Muscle of back (tissue), 10 donors: ENCODE results near the gene SLC37A3. TPM values are rescaled to one million over a fixed set of nuclear protein-coding genes. Genes with fewer than 3 reads are reported as not detected.

Experiments
- polyA plus RNA-seq, 10 donors: library from polyadenylated mRNA; unstranded; fragments of 120-200 nt; gene quantifications; one replicate each; pipeline ENCODE4 v1.2.1, GENCODE V29; 2013; ENCODE audit not compliant: insufficient read length in 10 of 10

Gene SLC37A3
- polyA plus RNA-seq, 10 donors = 26.8 to 44.7 (median 32.3) TPM

Other genes starting within 250 kb of the SLC37A3 start
- 10 to 100 TPM in 2 of 10 donors, 1 to 10 TPM in 8; 5.9 to 12.0 (median 8.9) TPM for gene KDM7A, start 221.5 kb downstream of the SLC37A3 start, polyA plus RNA-seq
- not detected for gene RAB19, start 5.5 kb upstream of the SLC37A3 start, polyA plus RNA-seq
- gene MKRN1, start 81.0 kb upstream of the SLC37A3 start, polyA plus RNA-seq = 100 to 1,000 TPM in 1 of 10 donors, 10 to 100 TPM in 9; 62.1 to 108 (median 75.8) TPM
- gene DENND2A, start 242.3 kb upstream of the SLC37A3 start, polyA plus RNA-seq = 10 to 100 TPM; 43.9 to 76.9 (median 47.8) TPM